H1 (cell line): ENCODE data around the gene DCXR. TPM values are rescaled to one million over a fixed set of nuclear protein-coding genes. Genes with fewer than 3 reads are reported as not detected.

Source experiments
- CHD1 ChIP-seq: IDR thresholded peaks from 2 replicates; pipeline ENCODE4 v1.6.1; 2012; ENCODE audit warnings: low read depth, low read length, improper control_type of control experiment
- polyA plus RNA-seq, 7 experiments: library from polyadenylated mRNA; depleted of rRNA in 3 of 7; stranded (reverse) in 5 of 7; unstranded in 2 of 7; fragments of >200 nt in 5 of 7; fragments of 200-250 nt in 2 of 7; gene quantifications; 1 replicate in 5 of 7; 2 replicates in 1 of 7; 4 replicates in 1 of 7; pipeline versions ENCODE4 v1.2.1 to v1.2.3, GENCODE V29; 2011 to 2013; ENCODE audit warnings: missing spikeins in 2 of 7, mixed read lengths in 2 of 7
- total RNA-seq: library from RNA; stranded (reverse); fragmentation: NEBNext Ultra II Directional; extraction: Animal tissue kit (Norgen Biotek cat#: 25700); gene quantifications from 2 replicates; pipeline ENCODE4 v1.2.1, GENCODE V29; 2021
- TF ChIP-seq, protein P1 (sequence below): fragments of 300-600 bp; sonication (generic); IDR thresholded peaks from 2 replicates; pipeline ENCODE4 v1.7.1; 2012; ENCODE audit warnings: low read length, moderate library complexity, mild to moderate bottlenecking, inconsistent platforms; ENCODE audit not compliant: insufficient replicate concordance

Gene DCXR
- total and polyA plus RNA-seq, 2 of the 8 experiments (the other 6 are each of a cell fraction or from before 2014, with no cell fraction given) = 96.3 to 212 TPM

DNA sequence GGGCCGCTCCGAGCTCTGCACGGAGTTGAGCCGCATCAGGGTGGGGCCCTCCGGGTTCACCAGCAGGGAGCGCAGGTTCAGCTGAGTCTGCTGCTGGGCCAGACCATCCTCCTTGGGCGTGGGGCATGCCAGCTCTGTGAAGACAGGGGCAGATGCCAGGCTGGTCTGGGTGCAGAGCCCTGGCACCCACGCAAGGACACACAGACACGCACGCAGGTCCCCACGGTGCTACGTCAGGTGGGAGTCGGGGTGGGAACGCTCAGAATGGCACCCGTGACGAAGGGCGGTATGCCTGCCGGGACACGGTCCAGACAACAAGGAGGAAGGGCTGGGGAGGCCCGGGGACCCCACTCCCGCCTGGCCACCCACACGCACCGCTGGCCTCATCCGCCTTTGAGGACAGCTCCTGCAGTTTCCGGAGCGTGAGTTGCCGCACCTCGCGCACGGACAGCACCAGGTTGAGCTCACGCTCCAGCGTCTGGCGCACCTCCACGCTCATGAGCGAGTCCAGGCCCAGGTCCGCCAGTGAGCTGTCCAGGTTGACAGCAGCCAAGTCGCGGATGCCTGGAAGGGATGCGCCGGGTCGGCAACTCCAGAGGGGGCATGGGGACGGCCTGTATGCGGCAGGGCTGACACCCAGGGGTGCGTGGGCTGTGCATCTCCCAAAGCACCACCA is 43.4 kb upstream of the DCXR start (continued):
- TF ChIP-seq, protein P1, sequence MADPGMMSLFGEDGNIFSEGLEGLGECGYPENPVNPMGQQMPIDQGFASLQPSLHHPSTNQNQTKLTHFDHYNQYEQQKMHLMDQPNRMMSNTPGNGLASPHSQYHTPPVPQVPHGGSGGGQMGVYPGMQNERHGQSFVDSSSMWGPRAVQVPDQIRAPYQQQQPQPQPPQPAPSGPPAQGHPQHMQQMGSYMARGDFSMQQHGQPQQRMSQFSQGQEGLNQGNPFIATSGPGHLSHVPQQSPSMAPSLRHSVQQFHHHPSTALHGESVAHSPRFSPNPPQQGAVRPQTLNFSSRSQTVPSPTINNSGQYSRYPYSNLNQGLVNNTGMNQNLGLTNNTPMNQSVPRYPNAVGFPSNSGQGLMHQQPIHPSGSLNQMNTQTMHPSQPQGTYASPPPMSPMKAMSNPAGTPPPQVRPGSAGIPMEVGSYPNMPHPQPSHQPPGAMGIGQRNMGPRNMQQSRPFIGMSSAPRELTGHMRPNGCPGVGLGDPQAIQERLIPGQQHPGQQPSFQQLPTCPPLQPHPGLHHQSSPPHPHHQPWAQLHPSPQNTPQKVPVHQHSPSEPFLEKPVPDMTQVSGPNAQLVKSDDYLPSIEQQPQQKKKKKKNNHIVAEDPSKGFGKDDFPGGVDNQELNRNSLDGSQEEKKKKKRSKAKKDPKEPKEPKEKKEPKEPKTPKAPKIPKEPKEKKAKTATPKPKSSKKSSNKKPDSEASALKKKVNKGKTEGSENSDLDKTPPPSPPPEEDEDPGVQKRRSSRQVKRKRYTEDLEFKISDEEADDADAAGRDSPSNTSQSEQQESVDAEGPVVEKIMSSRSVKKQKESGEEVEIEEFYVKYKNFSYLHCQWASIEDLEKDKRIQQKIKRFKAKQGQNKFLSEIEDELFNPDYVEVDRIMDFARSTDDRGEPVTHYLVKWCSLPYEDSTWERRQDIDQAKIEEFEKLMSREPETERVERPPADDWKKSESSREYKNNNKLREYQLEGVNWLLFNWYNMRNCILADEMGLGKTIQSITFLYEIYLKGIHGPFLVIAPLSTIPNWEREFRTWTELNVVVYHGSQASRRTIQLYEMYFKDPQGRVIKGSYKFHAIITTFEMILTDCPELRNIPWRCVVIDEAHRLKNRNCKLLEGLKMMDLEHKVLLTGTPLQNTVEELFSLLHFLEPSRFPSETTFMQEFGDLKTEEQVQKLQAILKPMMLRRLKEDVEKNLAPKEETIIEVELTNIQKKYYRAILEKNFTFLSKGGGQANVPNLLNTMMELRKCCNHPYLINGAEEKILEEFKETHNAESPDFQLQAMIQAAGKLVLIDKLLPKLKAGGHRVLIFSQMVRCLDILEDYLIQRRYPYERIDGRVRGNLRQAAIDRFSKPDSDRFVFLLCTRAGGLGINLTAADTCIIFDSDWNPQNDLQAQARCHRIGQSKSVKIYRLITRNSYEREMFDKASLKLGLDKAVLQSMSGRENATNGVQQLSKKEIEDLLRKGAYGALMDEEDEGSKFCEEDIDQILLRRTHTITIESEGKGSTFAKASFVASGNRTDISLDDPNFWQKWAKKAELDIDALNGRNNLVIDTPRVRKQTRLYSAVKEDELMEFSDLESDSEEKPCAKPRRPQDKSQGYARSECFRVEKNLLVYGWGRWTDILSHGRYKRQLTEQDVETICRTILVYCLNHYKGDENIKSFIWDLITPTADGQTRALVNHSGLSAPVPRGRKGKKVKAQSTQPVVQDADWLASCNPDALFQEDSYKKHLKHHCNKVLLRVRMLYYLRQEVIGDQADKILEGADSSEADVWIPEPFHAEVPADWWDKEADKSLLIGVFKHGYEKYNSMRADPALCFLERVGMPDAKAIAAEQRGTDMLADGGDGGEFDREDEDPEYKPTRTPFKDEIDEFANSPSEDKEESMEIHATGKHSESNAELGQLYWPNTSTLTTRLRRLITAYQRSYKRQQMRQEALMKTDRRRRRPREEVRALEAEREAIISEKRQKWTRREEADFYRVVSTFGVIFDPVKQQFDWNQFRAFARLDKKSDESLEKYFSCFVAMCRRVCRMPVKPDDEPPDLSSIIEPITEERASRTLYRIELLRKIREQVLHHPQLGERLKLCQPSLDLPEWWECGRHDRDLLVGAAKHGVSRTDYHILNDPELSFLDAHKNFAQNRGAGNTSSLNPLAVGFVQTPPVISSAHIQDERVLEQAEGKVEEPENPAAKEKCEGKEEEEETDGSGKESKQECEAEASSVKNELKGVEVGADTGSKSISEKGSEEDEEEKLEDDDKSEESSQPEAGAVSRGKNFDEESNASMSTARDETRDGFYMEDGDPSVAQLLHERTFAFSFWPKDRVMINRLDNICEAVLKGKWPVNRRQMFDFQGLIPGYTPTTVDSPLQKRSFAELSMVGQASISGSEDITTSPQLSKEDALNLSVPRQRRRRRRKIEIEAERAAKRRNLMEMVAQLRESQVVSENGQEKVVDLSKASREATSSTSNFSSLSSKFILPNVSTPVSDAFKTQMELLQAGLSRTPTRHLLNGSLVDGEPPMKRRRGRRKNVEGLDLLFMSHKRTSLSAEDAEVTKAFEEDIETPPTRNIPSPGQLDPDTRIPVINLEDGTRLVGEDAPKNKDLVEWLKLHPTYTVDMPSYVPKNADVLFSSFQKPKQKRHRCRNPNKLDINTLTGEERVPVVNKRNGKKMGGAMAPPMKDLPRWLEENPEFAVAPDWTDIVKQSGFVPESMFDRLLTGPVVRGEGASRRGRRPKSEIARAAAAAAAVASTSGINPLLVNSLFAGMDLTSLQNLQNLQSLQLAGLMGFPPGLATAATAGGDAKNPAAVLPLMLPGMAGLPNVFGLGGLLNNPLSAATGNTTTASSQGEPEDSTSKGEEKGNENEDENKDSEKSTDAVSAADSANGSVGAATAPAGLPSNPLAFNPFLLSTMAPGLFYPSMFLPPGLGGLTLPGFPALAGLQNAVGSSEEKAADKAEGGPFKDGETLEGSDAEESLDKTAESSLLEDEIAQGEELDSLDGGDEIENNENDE = no peak
- TF ChIP-seq CHD1 = no peak
